ENCODE results near the gene SYNE2.

- TF ChIP-seq CTCF (IDR thresholded peaks at IDR 0.05; ENCODE audit: insufficient read depth, low read length, poor library complexity, severe bottlenecking) (no peak), EZH2phosphoT487 (conservative IDR thresholded peaks at IDR 0.05; ENCODE audit: low read length) (no peak)
Observed at GRCh38 chr14:64159588-64159987, 306.8 kb downstream of the SYNE2 start.

Data from SU-DHL-6 (cell line).